ENCODE data around the gene EIF1AX. TPM values are rescaled to one million over a fixed set of nuclear protein-coding genes. Genes with fewer than 3 reads are reported as not detected.

The EIF1AX gene
- total and polyA plus RNA-seq, 2 donors (not counting 1 experiment from before 2014, with no cell fraction given), result 30.1 to 85.1 TPM

DNA sequence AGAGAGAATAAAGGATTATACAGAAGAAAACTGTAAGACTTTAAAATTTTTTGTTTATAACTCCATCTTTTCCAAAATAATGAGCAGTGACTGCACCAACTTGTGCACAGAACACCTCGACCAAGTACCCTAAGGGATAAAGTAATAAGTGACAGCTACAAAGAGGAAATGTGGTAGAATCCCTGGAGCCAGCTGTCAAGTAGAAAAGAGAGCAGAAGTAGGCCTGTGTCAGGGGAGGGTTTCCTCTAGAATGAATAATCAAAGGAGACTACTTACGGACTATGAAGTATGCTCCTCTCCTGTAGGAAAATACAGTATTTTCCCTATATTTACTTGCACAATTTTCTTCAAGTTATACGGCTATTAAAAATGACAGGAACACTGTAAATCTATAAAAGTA is 1.2 kb downstream of the EIF1AX start:
- H3K4me1 ChIP-seq (ENCODE audit: control insufficient read depth, extremely low read depth, insufficient read depth, low read length), result no peaks in the 10 kb centered on the region
- H3K4me2 ChIP-seq (ENCODE audit: extremely low read depth, insufficient read depth, low read length), result peak overlapping the region; percentile 94
- H2AFZ ChIP-seq (ENCODE audit: low read length), result no peak overlapping the region
- no peaks in the 10 kb centered on the region for H3K27me3 ChIP-seq (ENCODE audit: control insufficient read depth, insufficient read depth, low read length)
- H3K9me3 ChIP-seq (ENCODE audit: control insufficient read depth, insufficient read depth, low read depth, low read length), result no peaks in the 10 kb centered on the region
- H3K36me3 ChIP-seq (ENCODE audit: control insufficient read depth, insufficient read depth, low read length), result peaks cover 2% of the 10 kb centered on the region
- no peak for TF ChIP-seq EZH2 (IDR thresholded peaks at IDR 0.05; ENCODE audit: low read length, missing control alignments)
- DNase-seq (ENCODE audit: low read depth in 2 of 2), result no peak
- peak overlapping the region; percentile 16 for H3K9ac ChIP-seq (ENCODE audit: insufficient read depth, low read length)
- H3K4me3 ChIP-seq (replicated peaks in 1 of 4; ENCODE audit: control extremely low read depth in 1 of 4, insufficient read depth in 1 of 4, low read depth in 3 of 4, low read length in 4 of 4), result peak overlapping the region; percentile 76 to 93 (median 90)
- peaks cover 47% of the 10 kb centered on the region for H3K79me2 ChIP-seq (ENCODE audit: control insufficient read depth, insufficient read depth, low read length)
- no peaks in the 10 kb centered on the region for H4K20me1 ChIP-seq (ENCODE audit: control insufficient read depth, extremely low read depth, insufficient read depth, low read length)
- peak overlapping the region; percentile 88 for H3K27ac ChIP-seq (ENCODE audit: insufficient read depth, low read length)

DNA sequence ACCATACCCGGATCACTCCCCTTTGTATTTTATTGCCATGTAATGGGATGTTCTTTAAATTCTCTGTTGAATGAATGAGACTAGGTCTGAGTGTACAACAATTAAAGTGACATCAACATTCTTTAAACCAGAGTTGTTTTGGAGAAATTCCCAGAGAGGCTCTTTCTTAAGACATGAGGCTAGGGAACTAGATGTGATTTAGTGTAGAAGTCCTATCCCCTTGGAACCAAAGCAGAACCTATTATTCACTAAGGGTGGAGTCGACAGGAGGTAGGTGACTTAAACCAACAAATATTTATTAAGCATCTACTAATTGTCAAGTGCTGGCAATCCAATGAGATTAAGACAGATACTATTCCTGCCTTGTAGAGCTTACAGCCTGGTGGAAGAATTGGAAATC is 1.7 kb downstream of the EIF1AX start:
- DNase-seq (ENCODE audit: low read depth in 2 of 2), result peak; percentile 61 to 73
- Histone ChIP-seq H3K36me3 (ENCODE audit: control insufficient read depth, insufficient read depth, low read length) (peaks cover 2% of the 10 kb centered on the region), H4K20me1 (ENCODE audit: control insufficient read depth, extremely low read depth, insufficient read depth, low read length) (no peaks in the 10 kb centered on the region), H3K4me3 (replicated peaks in 1 of 4; ENCODE audit: control extremely low read depth in 1 of 4, insufficient read depth in 1 of 4, low read depth in 3 of 4, low read length in 4 of 4) (peak overlapping the region; percentile 76 to 93 (median 90)), H3K27me3 (ENCODE audit: control insufficient read depth, insufficient read depth, low read length) (no peaks in the 10 kb centered on the region), H3K4me2 (ENCODE audit: extremely low read depth, insufficient read depth, low read length) (peak overlapping the region; percentile 94), H2AFZ (ENCODE audit: low read length) (no peak overlapping the region), H3K27ac (ENCODE audit: insufficient read depth, low read length) (no peak overlapping the region), H3K4me1 (ENCODE audit: control insufficient read depth, extremely low read depth, insufficient read depth, low read length) (no peaks in the 10 kb centered on the region), H3K9me3 (ENCODE audit: control insufficient read depth, insufficient read depth, low read depth, low read length) (no peaks in the 10 kb centered on the region), H3K9ac (ENCODE audit: insufficient read depth, low read length) (no peak overlapping the region), H3K79me2 (ENCODE audit: control insufficient read depth, insufficient read depth, low read length) (peaks cover 47% of the 10 kb centered on the region)
- no peak for TF ChIP-seq EZH2 (IDR thresholded peaks at IDR 0.05; ENCODE audit: low read length, missing control alignments)
- TF ChIP-seq, protein P1, sequence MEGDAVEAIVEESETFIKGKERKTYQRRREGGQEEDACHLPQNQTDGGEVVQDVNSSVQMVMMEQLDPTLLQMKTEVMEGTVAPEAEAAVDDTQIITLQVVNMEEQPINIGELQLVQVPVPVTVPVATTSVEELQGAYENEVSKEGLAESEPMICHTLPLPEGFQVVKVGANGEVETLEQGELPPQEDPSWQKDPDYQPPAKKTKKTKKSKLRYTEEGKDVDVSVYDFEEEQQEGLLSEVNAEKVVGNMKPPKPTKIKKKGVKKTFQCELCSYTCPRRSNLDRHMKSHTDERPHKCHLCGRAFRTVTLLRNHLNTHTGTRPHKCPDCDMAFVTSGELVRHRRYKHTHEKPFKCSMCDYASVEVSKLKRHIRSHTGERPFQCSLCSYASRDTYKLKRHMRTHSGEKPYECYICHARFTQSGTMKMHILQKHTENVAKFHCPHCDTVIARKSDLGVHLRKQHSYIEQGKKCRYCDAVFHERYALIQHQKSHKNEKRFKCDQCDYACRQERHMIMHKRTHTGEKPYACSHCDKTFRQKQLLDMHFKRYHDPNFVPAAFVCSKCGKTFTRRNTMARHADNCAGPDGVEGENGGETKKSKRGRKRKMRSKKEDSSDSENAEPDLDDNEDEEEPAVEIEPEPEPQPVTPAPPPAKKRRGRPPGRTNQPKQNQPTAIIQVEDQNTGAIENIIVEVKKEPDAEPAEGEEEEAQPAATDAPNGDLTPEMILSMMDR (conservative IDR thresholded peaks at IDR 0.05 in 1 of 2, IDR thresholded peaks at IDR 0.05 in 1 of 2; ENCODE audit: low read depth in 1 of 2, low read length in 2 of 2), result no peak

DNA sequence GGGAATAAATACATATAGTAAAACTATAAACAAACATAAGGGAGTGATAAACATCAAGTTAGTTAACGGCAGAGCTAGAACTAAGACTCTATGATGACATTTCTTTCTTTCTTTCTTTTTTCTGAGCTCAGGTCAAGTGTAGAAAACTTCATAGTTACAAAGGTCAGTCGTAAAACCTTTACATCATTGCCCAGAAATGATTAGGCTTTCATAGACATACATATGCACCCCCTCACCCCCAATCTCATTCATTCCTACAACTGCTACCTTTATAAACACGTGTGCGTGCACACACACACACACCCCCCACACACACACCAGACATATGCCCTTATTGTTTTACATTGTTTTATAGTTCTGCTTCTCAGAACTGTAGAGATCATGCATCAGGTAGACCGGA is 5.7 kb downstream of the EIF1AX start:
- no peaks in the 10 kb centered on the region for H3K9me3 ChIP-seq (ENCODE audit: control insufficient read depth, insufficient read depth, low read depth, low read length)
- no peak for DNase-seq (ENCODE audit: low read depth in 2 of 2)
- no peaks in the 10 kb centered on the region for H3K4me1 ChIP-seq (ENCODE audit: control insufficient read depth, extremely low read depth, insufficient read depth, low read length)
- no peak for TF ChIP-seq EZH2 (IDR thresholded peaks at IDR 0.05; ENCODE audit: low read length, missing control alignments)
- TF ChIP-seq, protein P1 (conservative IDR thresholded peaks at IDR 0.05 in 1 of 2, IDR thresholded peaks at IDR 0.05 in 1 of 2; ENCODE audit: low read depth in 1 of 2, low read length in 2 of 2), result no peak
- no peak overlapping the region for H2AFZ ChIP-seq (ENCODE audit: low read length)
- H3K27me3 ChIP-seq (ENCODE audit: control insufficient read depth, insufficient read depth, low read length), result no peaks in the 10 kb centered on the region
- H3K9ac ChIP-seq (ENCODE audit: insufficient read depth, low read length), result no peak overlapping the region
- H3K4me3 ChIP-seq (replicated peaks in 1 of 4; ENCODE audit: control extremely low read depth in 1 of 4, insufficient read depth in 1 of 4, low read depth in 3 of 4, low read length in 4 of 4), result no peak overlapping the region
- peaks cover 43% of the 10 kb centered on the region for H3K79me2 ChIP-seq (ENCODE audit: control insufficient read depth, insufficient read depth, low read length)
- no peak overlapping the region for H3K4me2 ChIP-seq (ENCODE audit: extremely low read depth, insufficient read depth, low read length)
- peaks cover 2% of the 10 kb centered on the region for H3K36me3 ChIP-seq (ENCODE audit: control insufficient read depth, insufficient read depth, low read length)
- no peaks in the 10 kb centered on the region for H4K20me1 ChIP-seq (ENCODE audit: control insufficient read depth, extremely low read depth, insufficient read depth, low read length)
- H3K27ac ChIP-seq (ENCODE audit: insufficient read depth, low read length), result no peak overlapping the region
